Left ventricle myocardium inferior (tissue), 1 donor: ENCODE results near the gene PALS2. TPM values are rescaled to one million over a fixed set of nuclear protein-coding genes. Genes with fewer than 3 reads are reported as not detected.

Experiments used
- DNase-seq: peaks from one replicate; pipeline ENCODE4 v3.0.0-alpha.2; 2020
- H3K27ac ChIP-seq: fragments of 200-600 bp; replicated peaks from 2 replicates; pipeline ENCODE4 v1.8.0; 2021
- H3K27me3 ChIP-seq: fragments of 200-600 bp; 2 replicates; pipeline ENCODE4 v1.8.0; 2021; ENCODE audit warnings: low read depth
- H3K36me3 ChIP-seq: fragments of 200-600 bp; 2 replicates; pipeline ENCODE4 v1.8.0; 2021
- H3K4me1 ChIP-seq: fragments of 200-600 bp; 2 replicates; pipeline ENCODE4 v1.8.0; 2021
- H3K4me3 ChIP-seq: fragments of 200-600 bp; 2 replicates; pipeline ENCODE4 v1.8.0; 2021; ENCODE audit warnings: mild to moderate bottlenecking, moderate library complexity
- H3K9me3 ChIP-seq: fragments of 200-600 bp; replicated peaks from 2 replicates; pipeline ENCODE4 v1.8.0; 2021
- intact Hi-C: fragments of 100-400 bp; cut with micrococcal nuclease; formaldehyde crosslinking; loops from one replicate; pipeline ENCODE4 v1.11.0; 2022
- total RNA-seq: library from RNA; stranded (reverse); fragmentation: NEBNext Ultra II Directional; extraction: Animal tissue kit (Norgen Biotek cat#: 25700); gene quantifications from one replicate; pipeline ENCODE4 v1.2.1, GENCODE V29; 2021
- TF ChIP-seq, protein P1 (sequence below): fragments of 200-600 bp; IDR thresholded peaks from 2 replicates; pipeline ENCODE4 v1.8.0; 2021; ENCODE audit warnings: antibody characterized with exemption, mild to moderate bottlenecking, borderline replicate concordance
- donor health status: DM: no; HTN: yes; CAD: no; lungs with severe emphysema.

PALS2 gene
- total RNA-seq, 1 donor from 2014 or later = 7.1 TPM

DNA sequence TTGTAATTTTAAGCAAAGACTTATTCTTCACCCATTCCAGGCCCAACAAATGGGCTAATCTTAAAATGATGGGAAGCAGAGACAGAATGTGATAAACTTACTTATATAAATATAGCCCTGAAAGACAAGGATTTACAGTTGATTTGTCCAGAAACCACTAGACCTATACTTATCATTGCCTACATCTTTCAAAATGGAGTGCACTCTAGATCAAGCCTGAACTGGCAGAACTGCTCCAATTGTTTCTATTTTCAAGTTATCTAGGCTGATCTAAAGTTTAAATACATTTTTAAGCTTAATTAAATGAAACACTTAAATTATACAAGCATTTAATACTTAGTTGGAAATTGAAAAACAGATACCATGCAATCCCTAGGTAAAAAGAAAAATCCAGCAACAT lies 24.9 kb upstream of the PALS2 start:
- Histone ChIP-seq H3K4me3 (no peak overlapping the region), H3K9me3 (no peaks in the 10 kb centered on the region), H3K27ac (no peak overlapping the region), H3K27me3 (peaks cover 15% of the 10 kb centered on the region), H3K36me3 (no peaks in the 10 kb centered on the region), H3K4me1 (no peaks in the 10 kb centered on the region)
- DNase-seq = no peak
- TF ChIP-seq, protein P1, sequence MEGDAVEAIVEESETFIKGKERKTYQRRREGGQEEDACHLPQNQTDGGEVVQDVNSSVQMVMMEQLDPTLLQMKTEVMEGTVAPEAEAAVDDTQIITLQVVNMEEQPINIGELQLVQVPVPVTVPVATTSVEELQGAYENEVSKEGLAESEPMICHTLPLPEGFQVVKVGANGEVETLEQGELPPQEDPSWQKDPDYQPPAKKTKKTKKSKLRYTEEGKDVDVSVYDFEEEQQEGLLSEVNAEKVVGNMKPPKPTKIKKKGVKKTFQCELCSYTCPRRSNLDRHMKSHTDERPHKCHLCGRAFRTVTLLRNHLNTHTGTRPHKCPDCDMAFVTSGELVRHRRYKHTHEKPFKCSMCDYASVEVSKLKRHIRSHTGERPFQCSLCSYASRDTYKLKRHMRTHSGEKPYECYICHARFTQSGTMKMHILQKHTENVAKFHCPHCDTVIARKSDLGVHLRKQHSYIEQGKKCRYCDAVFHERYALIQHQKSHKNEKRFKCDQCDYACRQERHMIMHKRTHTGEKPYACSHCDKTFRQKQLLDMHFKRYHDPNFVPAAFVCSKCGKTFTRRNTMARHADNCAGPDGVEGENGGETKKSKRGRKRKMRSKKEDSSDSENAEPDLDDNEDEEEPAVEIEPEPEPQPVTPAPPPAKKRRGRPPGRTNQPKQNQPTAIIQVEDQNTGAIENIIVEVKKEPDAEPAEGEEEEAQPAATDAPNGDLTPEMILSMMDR = no peak
- intact Hi-C loops = no loop called here

DNA sequence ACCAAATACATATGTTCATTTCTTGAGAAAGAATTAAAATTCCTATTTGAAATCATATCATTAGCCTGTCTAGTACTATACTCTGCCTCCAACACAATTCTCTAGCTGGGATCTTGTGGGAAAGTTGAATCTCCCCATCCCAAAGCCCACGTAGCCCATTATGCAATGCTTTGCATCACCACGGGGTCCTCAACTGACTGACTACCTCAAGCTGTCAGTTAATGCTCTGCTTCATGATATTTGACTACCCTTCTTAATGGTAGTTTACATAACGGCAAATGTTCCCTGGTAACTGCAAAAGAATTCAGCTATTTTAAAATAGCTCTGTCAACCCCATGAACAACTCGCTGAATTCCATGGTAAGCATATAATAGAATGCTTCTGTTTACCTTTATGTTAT lies 23.3 kb upstream of the PALS2 start:
- H3K9me3 ChIP-seq = no peaks in the 10 kb centered on the region
- H3K27ac ChIP-seq = no peak overlapping the region
- peaks cover 6% of the 10 kb centered on the region for H3K27me3 ChIP-seq
- no peak for DNase-seq
- intact Hi-C loops = no loop called here
- TF ChIP-seq, protein P1 = no peak
- H3K4me3 ChIP-seq = no peak overlapping the region
- no peaks in the 10 kb centered on the region for H3K36me3 ChIP-seq
- no peaks in the 10 kb centered on the region for H3K4me1 ChIP-seq

DNA sequence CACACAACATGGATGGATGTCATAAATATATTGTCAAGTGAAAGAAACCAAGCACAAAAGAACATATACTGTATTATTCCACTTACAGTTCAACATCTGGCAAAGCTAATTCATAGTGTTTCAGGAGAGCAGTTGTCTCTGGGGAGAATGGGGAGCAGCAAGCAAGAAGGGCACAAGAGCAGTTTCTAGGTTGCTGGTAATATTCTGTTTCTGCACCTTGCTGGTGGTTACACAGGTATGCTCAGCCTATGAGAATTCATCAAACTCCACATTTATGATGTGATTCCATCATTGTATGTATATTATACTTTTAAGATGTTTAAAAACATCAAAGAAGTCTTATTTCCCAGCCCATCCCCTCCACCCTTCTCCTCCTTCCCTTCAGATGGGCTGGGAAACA lies 18.1 kb upstream of the PALS2 start:
- Histone ChIP-seq H3K9me3 (no peaks in the 10 kb centered on the region), H3K4me3 (no peak overlapping the region), H3K36me3 (no peaks in the 10 kb centered on the region), H3K4me1 (no peaks in the 10 kb centered on the region), H3K27ac (no peak overlapping the region), H3K27me3 (no peaks in the 10 kb centered on the region)
- TF ChIP-seq, protein P1 = no peak
- intact Hi-C loops = no loop called here
- no peak for DNase-seq

DNA sequence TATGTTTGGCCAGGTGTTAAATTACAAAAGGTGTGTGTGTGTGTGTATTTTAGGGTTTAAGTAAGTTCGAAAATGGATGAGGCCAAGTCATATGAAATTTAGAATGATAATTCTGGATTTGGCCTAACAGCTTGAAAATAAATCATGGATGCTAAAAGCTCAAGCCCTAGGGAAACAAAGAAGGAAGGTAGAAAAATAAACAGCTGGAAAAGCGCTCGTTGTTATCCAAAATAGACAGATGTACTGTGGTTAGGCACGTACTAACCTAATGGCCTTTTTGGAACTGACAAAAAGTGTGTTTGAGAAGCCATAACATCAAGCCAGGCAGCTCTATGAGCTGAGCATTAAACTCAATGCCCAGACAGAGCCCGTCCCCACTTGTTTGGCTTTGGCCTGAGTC lies 17.5 kb upstream of the PALS2 start:
- TF ChIP-seq, protein P1 = no peak
- intact Hi-C loops = no loop called here
- H3K27ac ChIP-seq = no peak overlapping the region
- H3K9me3 ChIP-seq = no peaks in the 10 kb centered on the region
- H3K4me1 ChIP-seq = no peaks in the 10 kb centered on the region
- no peaks in the 10 kb centered on the region for H3K27me3 ChIP-seq
- DNase-seq = no peak
- H3K4me3 ChIP-seq = no peak overlapping the region
- H3K36me3 ChIP-seq = no peaks in the 10 kb centered on the region

DNA sequence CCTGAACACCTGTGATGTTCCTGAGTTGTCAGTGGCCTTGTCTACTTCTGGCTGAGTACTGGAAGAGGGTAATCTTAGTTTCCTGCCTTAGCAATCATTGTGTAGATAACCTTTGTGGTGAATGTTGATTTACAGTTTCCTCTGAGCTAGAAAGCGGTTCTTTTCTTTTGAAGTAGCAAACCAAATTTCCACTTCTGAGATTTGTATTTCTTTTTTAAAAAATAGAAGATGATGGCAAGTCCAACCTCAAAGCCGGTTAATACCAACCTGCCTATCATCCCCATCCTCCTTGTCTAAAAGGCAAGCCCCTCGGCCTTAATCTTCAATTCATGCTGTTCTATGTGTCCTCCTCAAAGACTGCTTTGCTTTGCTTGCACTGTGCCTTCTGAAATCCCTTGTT lies 12.5 kb upstream of the PALS2 start:
- intact Hi-C loops = no loop called here
- Histone ChIP-seq H3K27me3 (no peaks in the 10 kb centered on the region), H3K4me3 (no peak overlapping the region), H3K4me1 (no peaks in the 10 kb centered on the region), H3K27ac (no peak overlapping the region), H3K9me3 (no peaks in the 10 kb centered on the region), H3K36me3 (no peaks in the 10 kb centered on the region)
- TF ChIP-seq, protein P1 = no peak
- no peak for DNase-seq

DNA sequence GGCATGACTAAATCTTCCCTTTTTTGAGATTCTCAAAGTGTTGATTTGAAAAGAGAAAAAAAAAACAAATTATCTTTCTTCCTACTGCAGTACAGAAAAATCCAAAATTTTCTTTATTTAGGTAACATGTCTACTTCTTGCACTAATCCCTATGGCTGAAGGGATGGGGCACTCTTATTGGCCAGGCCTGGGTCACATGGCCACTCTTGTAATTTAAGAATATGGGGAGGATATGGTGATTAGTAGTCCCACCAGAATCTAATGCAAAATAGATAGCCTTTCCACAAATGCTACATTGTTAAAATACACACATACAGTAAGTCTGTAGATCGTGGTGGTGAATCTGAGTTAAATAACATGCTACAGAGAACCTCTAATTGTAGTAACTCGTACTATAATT lies 7.0 kb upstream of the PALS2 start:
- H3K4me1 ChIP-seq = no peaks in the 10 kb centered on the region
- H3K27ac ChIP-seq = no peak overlapping the region
- TF ChIP-seq, protein P1 = no peak
- H3K27me3 ChIP-seq = peaks cover 12% of the 10 kb centered on the region
- no peaks in the 10 kb centered on the region for H3K9me3 ChIP-seq
- H3K4me3 ChIP-seq = no peak overlapping the region
- H3K36me3 ChIP-seq = no peaks in the 10 kb centered on the region
- intact Hi-C loops = no loop called here
- DNase-seq = no peak
